ENCODE results near the gene RPL18A. TPM values are rescaled to one million over a fixed set of nuclear protein-coding genes. Genes with fewer than 3 reads are reported as not detected.

Gene RPL18A
- total RNA-seq, 1 experiment from 2014 or later: 2,241 TPM

DNA sequence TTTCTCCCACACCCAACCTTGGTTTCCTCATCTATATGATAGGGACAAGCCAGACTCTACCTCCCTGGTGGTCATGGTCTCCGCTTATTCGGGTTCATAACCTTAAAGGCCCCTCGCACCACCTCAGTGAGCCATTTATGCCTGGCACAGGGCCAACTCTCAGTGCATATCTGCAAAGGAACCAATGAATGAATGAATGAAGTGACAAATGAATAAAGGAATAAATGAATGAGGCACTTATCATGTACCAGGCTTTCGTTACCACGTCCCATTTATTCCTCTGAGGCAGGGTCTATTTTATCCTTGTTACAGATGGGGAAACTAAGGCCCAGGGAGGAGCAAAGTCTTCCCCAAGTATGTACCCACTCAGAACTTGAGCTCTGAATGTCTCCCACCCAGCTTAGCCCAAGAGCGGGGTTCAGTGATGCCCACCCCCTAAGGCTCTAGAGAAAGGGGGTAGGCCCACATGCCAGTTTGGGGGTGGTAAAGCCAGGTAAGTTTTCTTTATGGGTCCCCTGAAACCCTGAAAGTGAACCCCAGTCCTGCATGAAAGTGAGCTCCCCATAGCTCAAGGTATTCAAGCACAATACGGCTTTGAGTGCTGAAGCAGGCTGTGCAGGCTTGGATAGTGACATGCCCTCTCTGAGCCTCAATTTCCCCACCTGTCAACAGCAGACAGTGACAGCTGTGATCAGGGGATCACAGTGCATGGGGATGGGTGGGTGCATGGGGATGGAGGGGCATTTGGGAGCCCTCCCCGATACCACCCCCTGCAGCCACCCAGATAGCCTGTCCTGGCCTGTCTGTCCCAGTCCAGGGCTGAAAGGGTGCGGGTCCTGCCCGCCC is 11.5 kb downstream of the RPL18A start:
- no peak for TF ChIP-seq EZH2 (IDR thresholded peaks at IDR 0.05; ENCODE audit: low read length, unreplicated experiment)
- no peak for TF ChIP-seq EZH2phosphoT487 (IDR thresholded peaks at IDR 0.05; ENCODE audit: borderline replicate concordance, low read length)
- TF ChIP-seq, protein P1, sequence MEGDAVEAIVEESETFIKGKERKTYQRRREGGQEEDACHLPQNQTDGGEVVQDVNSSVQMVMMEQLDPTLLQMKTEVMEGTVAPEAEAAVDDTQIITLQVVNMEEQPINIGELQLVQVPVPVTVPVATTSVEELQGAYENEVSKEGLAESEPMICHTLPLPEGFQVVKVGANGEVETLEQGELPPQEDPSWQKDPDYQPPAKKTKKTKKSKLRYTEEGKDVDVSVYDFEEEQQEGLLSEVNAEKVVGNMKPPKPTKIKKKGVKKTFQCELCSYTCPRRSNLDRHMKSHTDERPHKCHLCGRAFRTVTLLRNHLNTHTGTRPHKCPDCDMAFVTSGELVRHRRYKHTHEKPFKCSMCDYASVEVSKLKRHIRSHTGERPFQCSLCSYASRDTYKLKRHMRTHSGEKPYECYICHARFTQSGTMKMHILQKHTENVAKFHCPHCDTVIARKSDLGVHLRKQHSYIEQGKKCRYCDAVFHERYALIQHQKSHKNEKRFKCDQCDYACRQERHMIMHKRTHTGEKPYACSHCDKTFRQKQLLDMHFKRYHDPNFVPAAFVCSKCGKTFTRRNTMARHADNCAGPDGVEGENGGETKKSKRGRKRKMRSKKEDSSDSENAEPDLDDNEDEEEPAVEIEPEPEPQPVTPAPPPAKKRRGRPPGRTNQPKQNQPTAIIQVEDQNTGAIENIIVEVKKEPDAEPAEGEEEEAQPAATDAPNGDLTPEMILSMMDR (conservative IDR thresholded peaks at IDR 0.05; ENCODE audit: low read depth, low read length): no peak
- 0 out of 2 replicates have a peak, but pooled peaks cover 12% of the 10 kb centered on the region for H3K27me3 ChIP-seq (ENCODE audit: low read length)
- H3K4me3 ChIP-seq (ENCODE audit: low read length): no peak overlapping the region
- no peak overlapping the region for H3K9ac ChIP-seq (ENCODE audit: low read length)
- DNase-seq (no peak), ATAC-seq (no peak)
- CTCF ChIA-PET: interaction anchor here (0.6 to 3.1 kb wide), 4 partner anchors 12 to 67 kb away, joined by 3 to 105 read pairs (median 12); partner anchors contain the start of genes CCDC124 and RPL18A
- H2AFZ ChIP-seq (ENCODE audit: low read length): no peak overlapping the region
- POLR2A ChIA-PET (ENCODE audit: unreplicated experiment): no interaction called here
- H3K9me2 ChIP-seq (replicated peaks; ENCODE audit: low read length): no peaks in the 10 kb centered on the region
- no TSS peak for BruUV-seq (replicated peaks)
- no peaks in the 10 kb centered on the region for H4K20me1 ChIP-seq (ENCODE audit: low read length)
- intact Hi-C loops (cut with micrococcal nuclease): loop anchor here (5.0 kb wide), 1 partner anchor 126 kb away; no protein-coding TSS in a partner anchor
- H3K36me3 ChIP-seq (ENCODE audit: low read depth, low read length): no peaks in the 10 kb centered on the region
- H3K79me2 ChIP-seq (ENCODE audit: low read length): no peaks in the 10 kb centered on the region
- H3K27ac ChIP-seq (ENCODE audit: low read length): no peak overlapping the region
- H3K4me2 ChIP-seq (ENCODE audit: low read length): no peak overlapping the region
- peaks cover 5% of the 10 kb centered on the region; the same call in 1 of the 2 replicates for H3K4me1 ChIP-seq (ENCODE audit: insufficient read depth, low read length)
- H3F3A ChIP-seq (ENCODE audit: low read length, unreplicated experiment): no peaks in the 10 kb centered on the region
- H3K9me3 ChIP-seq (ENCODE audit: low read length): no peaks in the 10 kb centered on the region

DNA sequence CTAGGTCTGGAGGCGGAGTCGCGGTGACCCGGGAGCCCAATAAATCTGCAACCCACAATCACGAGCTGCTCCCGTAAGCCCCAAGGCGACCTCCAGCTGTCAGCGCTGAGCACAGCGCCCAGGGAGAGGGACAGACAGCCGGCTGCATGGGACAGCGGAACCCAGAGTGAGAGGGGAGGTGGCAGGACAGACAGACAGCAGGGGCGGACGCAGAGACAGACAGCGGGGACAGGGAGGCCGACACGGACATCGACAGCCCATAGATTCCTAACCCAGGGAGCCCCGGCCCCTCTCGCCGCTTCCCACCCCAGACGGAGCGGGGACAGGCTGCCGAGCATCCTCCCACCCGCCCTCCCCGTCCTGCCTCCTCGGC is 12.2 kb downstream of the RPL18A start, which contains the start of gene SLC5A5:
Gene SLC5A5 (plus strand): TSS at position 68 of the 373 bp plus-strand sequence. CDS start 375 bp downstream, outside the sequence.
- H4K20me1 ChIP-seq (ENCODE audit: low read length): no peaks in the 10 kb centered on the region
- no peak within 1 kb of the TSS for H3K4me2 ChIP-seq (ENCODE audit: low read length)
- intact Hi-C loops (cut with micrococcal nuclease): loop anchor here (5.0 kb wide), 1 partner anchor 125 kb away; no protein-coding TSS in a partner anchor
- no peaks in the 10 kb centered on the region for H3K36me3 ChIP-seq (ENCODE audit: low read depth, low read length)
- ChIA-PET CTCF (interaction anchor here (0.6 to 3.1 kb wide), 3 partner anchors 12 to 66 kb away, joined by 3 to 105 read pairs (median 10); partner anchors contain the start of genes CCDC124 and RPL18A), POLR2A (ENCODE audit: unreplicated experiment) (interaction anchor here (0.5 kb wide), 1 partner anchor 77 kb away, joined by 6 read pairs; no protein-coding TSS in a partner anchor)
- peak; percentile 16 for DNase-seq
- no peaks in the 10 kb centered on the region for H3K9me2 ChIP-seq (replicated peaks; ENCODE audit: low read length)
- H2AFZ ChIP-seq (ENCODE audit: low read length): no peak within 1 kb of the TSS
- H3K27me3 ChIP-seq (ENCODE audit: low read length): 0 out of 2 replicates have a peak, but pooled peaks cover 12% of the 10 kb centered on the region
- no peak within 1 kb of the TSS for H3K27ac ChIP-seq (ENCODE audit: low read length)
- H3K9me3 ChIP-seq (ENCODE audit: low read length): no peaks in the 10 kb centered on the region
- peaks cover 5% of the 10 kb centered on the region; the same call in 1 of the 2 replicates for H3K4me1 ChIP-seq (ENCODE audit: insufficient read depth, low read length)
- H3K4me3 ChIP-seq (ENCODE audit: low read length): no peak within 1 kb of the TSS
- H3K9ac ChIP-seq (ENCODE audit: low read length): no peak within 1 kb of the TSS
- BruUV-seq (replicated peaks): no TSS peak
- H3F3A ChIP-seq (ENCODE audit: low read length, unreplicated experiment): no peaks in the 10 kb centered on the region
- H3K79me2 ChIP-seq (ENCODE audit: low read length): no peaks in the 10 kb centered on the region
- TF ChIP-seq EZH2 (IDR thresholded peaks at IDR 0.05; ENCODE audit: low read length, unreplicated experiment): no peak
- TF ChIP-seq, protein P1 (conservative IDR thresholded peaks at IDR 0.05; ENCODE audit: low read depth, low read length): no peak
- no peak for TF ChIP-seq EZH2phosphoT487 (IDR thresholded peaks at IDR 0.05; ENCODE audit: borderline replicate concordance, low read length)
- ATAC-seq: peak; percentile 22; the same call in 1 of the 2 replicates

All from PC-3 (cell line).